SK-N-SH (cell line): Measurements from ENCODE around the gene LINC00237.

Experiments used
- CHD2 ChIP-seq: fragments of 150-350 bp; IDR thresholded peaks from 2 replicates; pipeline ENCODE4 v1.6.1; 2018; ENCODE audit warnings: low read length; ENCODE audit not compliant: partially characterized antibody
- CTCF ChIP-seq: fragments of 200-600 bp; sonication (generic); IDR thresholded peaks from 2 replicates; pipeline ENCODE4 v1.6.1; 2017; ENCODE audit warnings: antibody characterized with exemption, mild to moderate bottlenecking, moderate library complexity
- EP300 ChIP-seq, 2 experiments: IDR thresholded peaks; 2 replicates each; pipeline versions ENCODE4 v1.4.0 to v1.6.1; 2012; ENCODE audit warnings: borderline replicate concordance in 1 of 2, low read depth in 1 of 2, low read length in 1 of 2
- EZH2phosphoT487 ChIP-seq: fragments of 200-600 bp; sonication (generic); IDR thresholded peaks from 2 replicates; pipeline ENCODE4 v1.6.1; 2017; ENCODE audit warnings: low read depth, mixed run types, mild to moderate bottlenecking, antibody characterized with exemption, moderate library complexity, borderline replicate concordance
- FOXM1 ChIP-seq: IDR thresholded peaks from 2 replicates; pipeline ENCODE4 v1.4.0; 2012; ENCODE audit warnings: low read depth, mild to moderate bottlenecking
- MAX ChIP-seq: IDR thresholded peaks from 2 replicates; pipeline ENCODE4 v1.4.0; 2012; ENCODE audit warnings: low read depth
- REST ChIP-seq: IDR thresholded peaks from 2 replicates; pipeline ENCODE4 v1.6.1; 2012; ENCODE audit warnings: mild to moderate bottlenecking, low read depth, low read length, moderate library complexity
- RFX5 ChIP-seq: IDR thresholded peaks from 2 replicates; pipeline ENCODE4 v1.6.1; 2012; ENCODE audit warnings: mild to moderate bottlenecking, improper control_type of control experiment, low read length
- RXRA ChIP-seq: IDR thresholded peaks from 2 replicates; pipeline ENCODE4 v1.4.0; 2012; ENCODE audit warnings: low read depth, mild to moderate bottlenecking, borderline replicate concordance
- YY1 ChIP-seq: IDR thresholded peaks from 2 replicates; pipeline ENCODE4 v1.4.0; 2012; ENCODE audit warnings: low read depth, mild to moderate bottlenecking
- TF ChIP-seq, protein P1 (sequence below): IDR thresholded peaks from 2 replicates; pipeline ENCODE4 v1.4.0; 2012; ENCODE audit warnings: low read depth, borderline replicate concordance

DNA sequence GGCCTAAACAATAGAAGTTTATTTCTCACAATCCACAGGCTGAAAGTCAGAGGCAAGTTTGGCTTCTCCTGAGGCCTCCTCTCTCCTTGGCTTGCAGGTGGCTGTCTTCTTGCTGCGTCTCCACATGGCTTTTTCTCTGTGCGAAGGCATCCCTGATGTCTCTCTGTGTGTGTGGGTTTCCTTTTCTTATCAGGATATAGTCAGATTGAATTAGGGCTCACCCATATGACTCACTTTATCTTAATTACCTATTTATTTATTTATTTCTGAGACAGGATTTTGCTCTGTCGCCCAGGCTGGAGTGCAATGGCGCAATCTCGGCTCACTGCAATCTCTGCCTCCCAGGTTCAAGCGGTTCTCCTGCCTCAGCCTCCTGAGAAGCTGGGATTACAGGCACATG is 30.7 kb downstream of the LINC00237 start:
- TF ChIP-seq CTCF (no peak), FOXM1 (no peak), CHD2 (no peak), MAX (no peak), YY1 (no peak), REST (no peak), RXRA (no peak), EZH2phosphoT487 (no peak), RFX5 (no peak), EP300 (IDR thresholded peaks at IDR 0.05; ENCODE audit: borderline replicate concordance in 1 of 2, low read depth in 1 of 2, low read length in 1 of 2) (no peak)
- TF ChIP-seq, protein P1, sequence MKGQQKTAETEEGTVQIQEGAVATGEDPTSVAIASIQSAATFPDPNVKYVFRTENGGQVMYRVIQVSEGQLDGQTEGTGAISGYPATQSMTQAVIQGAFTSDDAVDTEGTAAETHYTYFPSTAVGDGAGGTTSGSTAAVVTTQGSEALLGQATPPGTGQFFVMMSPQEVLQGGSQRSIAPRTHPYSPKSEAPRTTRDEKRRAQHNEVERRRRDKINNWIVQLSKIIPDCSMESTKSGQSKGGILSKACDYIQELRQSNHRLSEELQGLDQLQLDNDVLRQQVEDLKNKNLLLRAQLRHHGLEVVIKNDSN = no peak
